ENCODE data around the gene LPCAT1.
"Not testable (repeated sequence)": the region's sequence is repeated elsewhere in the genome, so short reads cannot be mapped to it uniquely, and the experiment has no call there.

LPCAT1 gene

GRCh38 chr5:1437226-1437829, 86.4 kb downstream of the LPCAT1 start:
- Mint-ChIP-seq H3K27me3 (peaks cover 38% of the 10 kb centered on the region), H3K9me3 (peaks cover 6% of the 10 kb centered on the region), H3K4me3 (no peak overlapping the region), H3K27ac (no peak overlapping the region), H3K4me1 (ENCODE audit: low read depth) (no peaks in the 10 kb centered on the region), H3K36me3 (ENCODE audit: low read depth) (no peaks in the 10 kb centered on the region)
- peak; percentile 8 for DNase-seq

GRCh38 chr5:1436681-1437080, 87.1 kb downstream of the LPCAT1 start:
- Mint-ChIP-seq H3K4me1 (ENCODE audit: low read depth) (no peaks in the 10 kb centered on the region), H3K36me3 (ENCODE audit: low read depth) (no peaks in the 10 kb centered on the region), H3K27me3 (peaks cover 33% of the 10 kb centered on the region), H3K27ac (no peak overlapping the region), H3K4me3 (no peak overlapping the region), H3K9me3 (peaks cover 6% of the 10 kb centered on the region)
- DNase-seq: peak; percentile 14

- Mint-ChIP-seq H3K4me1 (ENCODE audit: low read depth) (no peaks in the 10 kb centered on the region), H3K9me3 (peaks cover 6% of the 10 kb centered on the region), H3K27me3 (peaks cover 27% of the 10 kb centered on the region)
These were observed 87.7 kb downstream of the LPCAT1 start for GRCh38 chr5:1436036-1436435.

GRCh38 chr5:1435369-1435768, 88.4 kb downstream of the LPCAT1 start:
- Mint-ChIP-seq H3K27ac (no peak overlapping the region), H3K36me3 (ENCODE audit: low read depth) (no peaks in the 10 kb centered on the region), H3K4me1 (ENCODE audit: low read depth) (no peaks in the 10 kb centered on the region), H3K9me3 (peaks cover 4% of the 10 kb centered on the region), H3K27me3 (peaks cover 23% of the 10 kb centered on the region), H3K4me3 (no peak overlapping the region)
- peak; percentile 15 for DNase-seq

More at GRCh38 chr5:1436036-1436435, 87.7 kb downstream of the LPCAT1 start:
- peak; percentile 12 for DNase-seq
- Mint-ChIP-seq H3K36me3 (ENCODE audit: low read depth) (no peaks in the 10 kb centered on the region), H3K27ac (no peak overlapping the region), H3K4me3 (no peak overlapping the region)

- no peak for DNase-seq
- Mint-ChIP-seq H3K36me3 (ENCODE audit: low read depth) (peaks cover 1% of the 10 kb centered on the region), H3K4me1 (ENCODE audit: low read depth) (no peaks in the 10 kb centered on the region), H3K27me3 (peaks cover 8% of the 10 kb centered on the region), H3K27ac (no peak overlapping the region), H3K4me3 (no peak overlapping the region), H3K9me3 (peaks cover 25% of the 10 kb centered on the region)
These were observed 91.5 kb downstream of the LPCAT1 start for GRCh38 chr5:1432296-1432695.

GRCh38 chr5:1431896-1432295, 91.9 kb downstream of the LPCAT1 start:
- peaks cover 1% of the 10 kb centered on the region for H3K36me3 Mint-ChIP-seq (ENCODE audit: low read depth)
- peaks cover 28% of the 10 kb centered on the region for H3K9me3 Mint-ChIP-seq
- H3K27me3 Mint-ChIP-seq: peaks cover 8% of the 10 kb centered on the region
- DNase-seq: peak; percentile 15
- H3K4me1 Mint-ChIP-seq (ENCODE audit: low read depth): no peaks in the 10 kb centered on the region
- H3K4me3 Mint-ChIP-seq: no peak overlapping the region
- H3K27ac Mint-ChIP-seq: no peak overlapping the region

- peak; percentile 15 for DNase-seq
These were observed 92.5 kb downstream of the LPCAT1 start for GRCh38 chr5:1431021-1431811.

GRCh38 chr5:1430121-1430795, 93.5 kb downstream of the LPCAT1 start:
- Mint-ChIP-seq H3K4me1 (ENCODE audit: low read depth) (no peaks in the 10 kb centered on the region), H3K4me3 (no peak overlapping the region)

More at GRCh38 chr5:1431021-1431811, 92.5 kb downstream of the LPCAT1 start:
- no peak overlapping the region for H3K4me3 Mint-ChIP-seq
- peaks cover 32% of the 10 kb centered on the region for H3K9me3 Mint-ChIP-seq
- peaks cover 8% of the 10 kb centered on the region for H3K27me3 Mint-ChIP-seq
- H3K36me3 Mint-ChIP-seq (ENCODE audit: low read depth): peaks cover 1% of the 10 kb centered on the region
- no peak overlapping the region for H3K27ac Mint-ChIP-seq
- no peaks in the 10 kb centered on the region for H3K4me1 Mint-ChIP-seq (ENCODE audit: low read depth)

GRCh38 chr5:1429496-1429895, 94.3 kb downstream of the LPCAT1 start:
- H3K9me3 Mint-ChIP-seq: peaks cover 32% of the 10 kb centered on the region
- no peak overlapping the region for H3K27ac Mint-ChIP-seq
- peaks cover 8% of the 10 kb centered on the region for H3K27me3 Mint-ChIP-seq
- DNase-seq: peak; percentile 18
- no peak overlapping the region for H3K4me3 Mint-ChIP-seq
- no peaks in the 10 kb centered on the region for H3K4me1 Mint-ChIP-seq (ENCODE audit: low read depth)
- H3K36me3 Mint-ChIP-seq (ENCODE audit: low read depth): peaks cover 1% of the 10 kb centered on the region

More at GRCh38 chr5:1430121-1430795, 93.5 kb downstream of the LPCAT1 start:
- Mint-ChIP-seq H3K9me3 (peaks cover 32% of the 10 kb centered on the region), H3K27ac (no peak overlapping the region), H3K36me3 (ENCODE audit: low read depth) (peaks cover 1% of the 10 kb centered on the region), H3K27me3 (peaks cover 8% of the 10 kb centered on the region)
- peak; percentile 13 for DNase-seq

GRCh38 chr5:1429066-1429465, 94.7 kb downstream of the LPCAT1 start:
- Mint-ChIP-seq H3K27me3 (peaks cover 8% of the 10 kb centered on the region), H3K36me3 (ENCODE audit: low read depth) (peaks cover 1% of the 10 kb centered on the region), H3K9me3 (peaks cover 32% of the 10 kb centered on the region), H3K27ac (no peak overlapping the region), H3K4me1 (ENCODE audit: low read depth) (no peaks in the 10 kb centered on the region), H3K4me3 (no peak overlapping the region)
- peak; percentile 9 for DNase-seq

GRCh38 chr5:1428107-1428506, 95.7 kb downstream of the LPCAT1 start:
- no peaks in the 10 kb centered on the region for H3K27me3 Mint-ChIP-seq
- H3K4me1 Mint-ChIP-seq (ENCODE audit: low read depth): no peaks in the 10 kb centered on the region
- no peak for DNase-seq
- H3K36me3 Mint-ChIP-seq (ENCODE audit: low read depth): peaks cover 1% of the 10 kb centered on the region
- H3K27ac Mint-ChIP-seq: no peak overlapping the region
- no peak overlapping the region for H3K4me3 Mint-ChIP-seq
- H3K9me3 Mint-ChIP-seq: peaks cover 32% of the 10 kb centered on the region

- no peak overlapping the region for H3K27ac Mint-ChIP-seq
- H3K4me1 Mint-ChIP-seq (ENCODE audit: low read depth): no peaks in the 10 kb centered on the region
- peaks cover 25% of the 10 kb centered on the region for H3K9me3 Mint-ChIP-seq
- no peak overlapping the region for H3K4me3 Mint-ChIP-seq
- peaks cover 1% of the 10 kb centered on the region for H3K36me3 Mint-ChIP-seq (ENCODE audit: low read depth)
- no peaks in the 10 kb centered on the region for H3K27me3 Mint-ChIP-seq
- DNase-seq: no peak
These were observed 99.0 kb downstream of the LPCAT1 start for GRCh38 chr5:1424716-1425115.

- DNase-seq: no peak
- Mint-ChIP-seq H3K4me3 (no peak overlapping the region), H3K27me3 (no peaks in the 10 kb centered on the region), H3K27ac (no peak overlapping the region), H3K9me3 (peaks cover 19% of the 10 kb centered on the region), H3K4me1 (ENCODE audit: low read depth) (no peaks in the 10 kb centered on the region), H3K36me3 (ENCODE audit: low read depth) (peaks cover 1% of the 10 kb centered on the region)
These were observed 99.7 kb downstream of the LPCAT1 start for GRCh38 chr5:1423901-1424603.

- not testable (repeated sequence) for H3K27me3 Mint-ChIP-seq; H3K4me1 Mint-ChIP-seq (ENCODE audit: low read depth); H3K27ac Mint-ChIP-seq; H3K36me3 Mint-ChIP-seq (ENCODE audit: low read depth); H3K9me3 Mint-ChIP-seq; H3K4me3 Mint-ChIP-seq; DNase-seq
These were observed 101.2 kb downstream of the LPCAT1 start for GRCh38 chr5:1422522-1422921.
